HG03108 (cell line): ENCODE measurements around the gene ST13.
A peak's percentile ranks its signal among the peaks of the same experiment; 100 is the strongest.
"Not testable (repeated sequence)": the region's sequence is repeated elsewhere in the genome, so short reads cannot be mapped to it uniquely, and the experiment has no call there.

Experiments
- ATAC-seq: cut with Tn5 transposase; IDR thresholded peaks from one replicate; pipeline ENCODE4 v1.9.1; 2021; ENCODE audit warnings: moderate library complexity; ENCODE audit not compliant: unreplicated experiment

The ST13 gene

DNA sequence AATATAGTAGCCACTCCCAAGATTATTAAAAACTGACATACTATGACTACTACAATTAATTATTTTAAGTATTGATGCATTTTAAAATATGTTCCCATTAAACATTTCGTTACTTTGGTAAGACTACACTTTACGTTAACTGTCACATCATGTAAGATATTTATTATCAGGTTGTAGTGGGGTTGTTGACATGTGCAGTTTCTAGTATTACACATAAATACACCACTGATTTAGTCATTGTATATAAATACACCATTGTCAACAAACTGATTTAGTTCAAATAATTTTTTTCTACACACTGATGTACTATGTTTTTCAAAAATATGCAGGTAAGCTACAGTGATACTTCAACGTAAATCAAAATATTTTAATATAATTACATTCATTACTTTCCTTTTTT, 11.5 kb downstream of the ST13 start:
- no peak for ATAC-seq

DNA sequence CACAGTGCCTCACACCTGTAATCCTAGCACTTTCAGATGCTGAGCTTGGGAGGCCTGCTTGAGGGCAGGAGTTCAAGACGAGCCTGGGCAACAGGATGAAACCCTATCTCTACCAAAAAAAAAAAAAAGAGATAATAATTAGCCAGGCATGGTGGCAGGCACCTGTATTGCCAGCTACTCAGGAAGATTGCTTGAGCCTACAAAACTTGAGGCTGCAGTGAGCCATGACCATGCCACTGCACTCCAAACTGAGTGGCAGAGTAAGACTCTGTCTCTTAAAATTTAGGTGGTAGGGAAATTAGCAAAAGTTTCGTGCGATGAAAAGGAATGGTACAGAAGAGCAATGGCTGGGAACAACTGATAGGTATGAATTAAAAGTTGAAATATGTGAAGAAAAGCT, 18.0 kb downstream of the ST13 start:
- no peak for ATAC-seq

DNA sequence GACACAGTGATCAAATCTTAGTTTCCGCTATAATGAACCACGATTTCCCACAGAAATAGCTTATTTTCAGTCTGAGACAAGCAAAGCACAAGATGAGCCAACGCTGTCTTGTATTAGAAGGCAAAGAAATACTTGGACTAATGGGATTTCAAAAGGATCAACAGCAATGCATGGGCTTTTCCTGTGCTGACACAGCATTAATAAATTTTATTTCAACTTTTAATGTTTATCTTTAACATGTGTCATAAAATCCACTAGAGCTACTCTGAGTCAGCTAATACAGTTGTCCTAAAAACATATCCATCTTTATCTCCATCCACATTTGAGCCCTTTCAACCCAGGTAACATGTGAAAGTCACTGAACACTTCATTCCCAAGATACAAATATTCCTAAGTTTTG, 21.8 kb downstream of the ST13 start:
- no peak for ATAC-seq

DNA sequence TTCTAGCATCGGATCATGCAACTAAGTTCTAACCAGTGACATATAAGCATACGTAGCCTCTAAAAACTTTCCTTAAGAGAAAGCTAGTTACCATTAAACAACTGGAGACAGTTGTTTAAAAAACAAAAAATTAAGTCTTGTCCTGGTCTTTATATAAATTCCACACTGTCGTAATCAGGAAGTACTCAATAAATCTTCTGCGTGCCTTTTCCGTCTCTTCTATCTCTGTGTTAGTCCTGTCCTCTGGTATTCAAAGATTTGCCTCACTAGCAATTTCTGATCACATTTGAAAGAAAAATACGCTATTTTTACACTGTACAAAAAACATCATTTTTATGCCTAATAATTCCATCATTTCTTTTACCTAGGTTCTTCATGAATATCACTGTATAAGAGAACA, 27.3 kb downstream of the ST13 start:
- ATAC-seq = no peak

DNA sequence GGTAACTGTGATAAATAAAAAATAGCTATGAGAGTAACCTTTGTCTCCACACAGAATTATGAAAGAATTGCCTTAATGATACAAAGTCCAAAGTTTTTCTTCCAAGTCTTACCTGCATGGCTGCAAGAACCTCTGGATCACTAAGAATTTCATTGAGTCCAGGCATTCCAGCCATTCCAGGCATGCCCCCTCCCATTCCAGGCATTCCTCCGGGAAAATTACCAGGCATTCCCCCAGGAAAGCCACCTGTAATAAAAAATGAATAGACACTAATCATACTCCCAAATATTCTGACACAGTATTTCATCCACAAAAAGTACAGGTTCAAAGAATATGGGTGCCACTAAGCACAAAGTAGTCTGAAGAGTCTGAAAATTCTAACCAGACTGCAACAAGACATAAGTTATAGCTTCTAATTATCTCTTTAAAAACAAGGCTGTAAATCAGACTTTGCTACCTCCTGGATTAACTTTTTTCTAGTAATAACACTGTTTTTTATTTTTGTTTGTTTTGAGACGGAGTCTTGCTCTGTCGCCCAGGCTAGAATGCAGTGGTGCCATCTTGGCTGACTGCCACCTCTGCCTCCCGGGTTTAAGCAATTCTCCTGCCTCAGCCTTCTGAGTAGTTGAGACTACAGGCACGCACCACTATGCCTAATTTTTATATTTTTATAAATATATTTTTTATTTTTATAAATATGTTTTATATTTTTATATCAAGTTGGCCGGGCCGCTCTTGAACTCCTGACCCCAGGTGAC, 29.3 kb downstream of the ST13 start:
- no peak for ATAC-seq

DNA sequence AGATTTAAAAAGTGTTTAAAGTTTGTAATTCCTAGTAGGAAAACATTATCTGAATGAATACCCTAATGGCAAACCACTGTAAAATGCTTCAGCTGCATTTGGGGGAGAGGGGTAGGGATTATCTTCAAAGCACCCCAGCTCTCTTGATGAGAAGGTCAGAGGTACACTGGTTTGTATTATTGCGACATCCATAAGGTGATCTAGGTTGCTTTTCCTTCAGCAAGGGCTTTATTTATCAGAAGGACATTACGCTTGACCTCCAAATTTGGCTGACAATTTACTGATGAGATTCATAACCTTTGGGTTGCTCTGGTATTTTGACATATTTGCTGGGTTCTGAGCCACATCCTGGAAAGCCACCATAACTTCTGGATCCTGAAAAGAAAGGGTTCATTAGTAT, 30.1 kb downstream of the ST13 start:
- ATAC-seq = not testable (repeated sequence)

DNA sequence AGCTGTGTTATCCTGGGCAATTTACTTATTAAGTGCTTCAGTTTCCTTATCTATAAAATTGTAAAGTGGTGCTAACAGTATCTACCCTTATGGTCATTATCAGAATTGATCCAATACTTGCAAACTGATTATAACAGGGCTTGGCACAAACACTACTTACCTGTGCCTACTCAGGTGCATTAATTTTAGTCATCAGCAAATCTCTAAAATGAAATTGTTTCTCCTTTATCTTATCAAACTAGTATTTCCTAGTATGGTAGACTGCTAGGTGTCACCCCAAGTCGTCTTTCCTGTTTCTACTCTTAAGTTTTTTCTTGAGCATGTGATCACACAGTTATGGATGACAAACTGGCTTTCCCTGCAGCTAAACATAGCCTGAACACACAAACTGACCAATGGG, 33.0 kb downstream of the ST13 start:
- ATAC-seq = no peak

DNA sequence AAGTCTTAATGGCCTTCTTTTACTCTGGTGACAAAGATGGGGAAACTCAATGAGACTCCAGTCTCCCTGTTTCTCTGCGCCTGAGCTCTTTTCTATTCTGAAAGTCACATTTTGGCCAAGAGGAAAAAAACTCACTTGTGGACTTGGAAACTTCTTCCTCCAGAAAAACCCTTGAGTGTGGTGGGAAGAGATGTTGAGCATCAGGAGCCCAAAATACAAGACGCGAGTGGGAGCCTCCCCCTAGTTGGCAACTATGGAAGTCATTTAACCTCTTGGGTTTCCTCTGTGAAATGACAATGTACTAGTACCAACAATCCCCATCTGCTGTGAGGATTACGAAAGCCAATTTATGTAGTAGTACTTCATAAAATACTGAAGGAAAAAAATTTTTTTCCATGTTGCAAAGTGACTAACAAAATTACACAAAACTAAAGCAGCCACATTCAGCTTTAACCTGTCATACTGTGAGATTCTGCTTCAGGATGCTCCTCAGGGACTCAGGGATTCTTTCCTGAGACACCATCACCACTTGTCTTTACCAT, 36.8 kb downstream of the ST13 start:
- no peak for ATAC-seq

DNA sequence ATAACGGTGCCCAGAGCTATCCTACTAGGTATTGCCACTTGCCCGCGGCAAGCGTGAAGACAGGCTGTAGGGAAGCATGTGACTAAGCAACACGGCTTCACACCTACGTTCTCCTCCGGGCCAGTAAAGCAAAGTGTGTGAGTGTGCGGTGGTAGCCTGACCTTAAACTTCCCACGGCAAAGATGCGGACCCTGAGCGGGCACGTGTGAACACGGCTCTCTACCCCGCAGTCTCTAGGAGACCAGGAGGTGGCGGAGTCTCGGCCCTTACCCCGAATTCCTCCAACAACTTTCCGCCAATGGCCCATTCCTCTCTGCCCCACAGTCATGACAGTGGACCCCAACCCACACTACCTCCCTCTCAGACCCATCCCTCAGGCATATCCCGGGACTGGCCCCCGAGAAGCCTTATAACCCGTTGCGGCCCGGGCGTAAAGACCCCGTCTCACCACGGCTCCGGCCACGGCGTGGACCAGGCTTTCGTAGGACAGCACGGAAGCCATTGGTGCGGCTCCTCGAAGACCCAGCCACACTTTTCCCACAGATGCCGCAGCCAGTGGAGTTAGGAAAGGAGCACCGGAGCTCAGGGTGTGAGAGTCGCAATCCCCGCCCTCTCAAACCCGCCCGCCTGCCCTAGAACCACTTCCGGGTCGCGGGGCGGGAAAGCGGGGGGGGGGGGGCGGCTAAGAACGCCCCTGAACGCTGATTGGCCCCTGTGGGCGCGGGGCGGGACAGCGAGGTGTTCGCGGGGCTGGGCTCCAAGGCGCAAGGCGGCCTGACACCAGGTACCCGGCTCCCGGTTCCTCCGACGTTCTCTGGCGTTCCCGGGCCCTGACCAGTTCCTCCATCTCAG, 37.5 kb downstream of the ST13 start, which contains the start of gene SLC25A17:
Gene SLC25A17, minus strand, starts transcription at position 600 of the 852 bp plus-strand sequence. Its CDS starts 98 bp downstream, at position 502.
- peak; percentile 73 for ATAC-seq

DNA sequence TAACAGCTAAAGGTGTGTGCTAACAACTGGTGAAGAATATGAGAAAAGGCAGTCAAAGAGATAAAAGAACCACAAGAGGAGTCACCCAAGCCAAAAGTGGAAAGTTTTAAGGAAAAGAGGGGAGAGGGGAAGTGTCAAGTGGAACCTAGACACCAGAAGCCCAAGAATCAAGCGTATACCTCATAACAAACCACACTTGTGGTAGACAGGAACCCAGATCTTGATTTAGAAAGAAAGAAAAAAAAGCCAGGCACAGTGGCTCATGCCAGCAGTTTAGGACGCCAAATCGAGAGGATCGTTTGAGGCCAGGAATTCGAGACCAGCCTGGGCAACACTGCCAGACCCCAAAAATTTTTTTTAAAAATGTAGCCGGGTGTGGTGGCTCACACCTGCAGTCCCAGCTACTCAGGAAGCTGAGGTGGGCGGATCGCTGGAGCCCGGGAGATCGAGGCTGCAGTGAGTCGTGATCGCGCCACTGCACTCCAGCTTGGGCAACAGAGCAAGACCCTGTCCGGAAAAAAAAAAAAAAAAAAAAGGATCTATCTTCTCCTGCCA, 38.2 kb downstream of the ST13 start:
- no peak for ATAC-seq

DNA sequence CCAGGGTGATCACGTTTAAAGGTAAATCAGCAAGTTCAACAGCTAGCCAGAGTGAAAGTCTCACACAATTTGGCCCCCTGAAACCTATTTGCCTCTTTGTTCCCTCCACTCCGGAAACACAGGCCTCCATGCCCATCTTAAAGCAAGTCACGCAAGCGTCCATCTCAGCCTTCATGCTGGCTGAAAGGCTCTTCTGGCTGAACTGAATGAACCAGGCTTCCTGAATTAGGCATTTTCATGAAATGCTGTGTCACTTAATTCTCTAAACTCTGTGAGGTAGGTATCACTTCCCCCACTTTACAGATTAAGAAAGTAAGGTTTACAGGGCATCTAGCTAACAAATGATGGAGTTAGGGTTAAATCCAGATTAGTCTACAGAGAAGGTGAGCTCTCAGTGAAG, 38.7 kb downstream of the ST13 start:
- ATAC-seq = no peak

DNA sequence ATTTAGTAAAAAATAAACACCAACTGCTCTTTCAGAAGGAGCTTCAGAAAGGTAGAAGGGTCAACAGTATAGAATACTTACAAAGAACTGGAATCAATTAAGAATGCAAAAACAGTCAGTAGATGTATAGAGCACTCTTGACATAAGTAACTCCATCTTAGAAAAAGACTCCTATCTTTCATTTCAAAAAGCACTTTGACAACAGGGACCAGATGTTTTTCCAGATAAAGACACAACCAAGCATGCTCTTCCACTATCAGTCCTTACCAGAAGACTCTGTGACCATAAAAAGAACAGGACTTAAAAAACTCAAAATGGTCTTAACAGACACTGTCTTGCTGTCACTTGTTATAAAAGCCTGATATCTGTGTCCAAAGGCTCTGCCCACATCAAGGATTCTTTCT, 42.5 kb downstream of the ST13 start:
- ATAC-seq = no peak

DNA sequence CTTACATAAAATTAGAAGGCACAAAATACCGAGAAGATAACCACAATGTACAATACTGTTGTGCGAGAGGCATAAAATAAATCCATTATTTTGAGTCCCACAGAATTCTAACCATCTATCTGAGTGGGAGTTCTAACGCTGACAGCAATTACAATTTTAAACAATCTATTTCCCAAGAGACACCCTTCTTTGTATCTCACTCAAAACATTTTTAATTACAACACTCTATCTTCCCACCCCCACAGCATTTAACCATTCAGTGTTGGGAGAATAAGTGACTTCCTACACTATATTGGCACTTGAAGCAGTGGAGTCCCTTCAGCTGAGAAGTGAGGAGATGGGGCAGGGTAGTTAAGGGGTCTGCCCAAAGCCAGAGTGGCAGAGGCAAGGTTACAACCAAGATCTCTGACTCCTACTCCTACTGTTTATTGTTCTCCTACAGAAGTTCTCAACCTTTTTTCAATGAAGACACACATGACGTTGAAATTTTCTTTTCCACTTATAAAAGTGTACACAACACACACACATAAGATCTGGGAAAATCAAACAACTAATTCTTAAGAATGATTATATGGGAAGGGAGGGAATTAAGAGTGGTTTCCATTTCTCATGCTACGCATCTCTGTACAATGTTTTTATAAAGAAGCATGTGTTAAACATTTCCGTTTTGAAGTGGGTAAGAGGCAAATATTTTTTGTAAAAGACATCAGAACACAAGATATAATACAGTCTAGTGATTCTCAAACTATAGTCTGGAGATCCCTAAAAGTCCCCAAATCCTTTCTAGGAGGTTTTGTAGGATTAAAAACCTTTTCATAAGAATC, 48.2 kb downstream of the ST13 start:
- ATAC-seq = no peak

DNA sequence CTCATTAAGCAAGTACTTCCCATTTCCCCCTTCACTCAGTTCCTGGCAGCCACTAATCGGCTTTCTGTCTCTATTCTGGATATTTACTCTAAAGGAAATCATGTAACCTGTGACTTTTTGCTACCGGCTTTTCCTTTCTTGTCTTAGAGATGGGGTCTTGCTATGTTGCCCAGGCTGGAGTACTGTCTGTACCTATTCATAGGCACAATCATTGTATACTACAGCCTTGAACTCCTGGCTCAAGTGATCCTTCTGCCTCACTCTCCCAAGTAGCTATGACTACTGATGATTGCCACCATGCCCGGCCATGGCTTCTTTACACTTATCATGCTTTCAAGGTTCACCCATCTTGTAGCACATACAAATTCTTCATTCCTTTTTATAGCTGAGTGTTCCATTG, 49.7 kb downstream of the ST13 start:
- ATAC-seq = no peak

DNA sequence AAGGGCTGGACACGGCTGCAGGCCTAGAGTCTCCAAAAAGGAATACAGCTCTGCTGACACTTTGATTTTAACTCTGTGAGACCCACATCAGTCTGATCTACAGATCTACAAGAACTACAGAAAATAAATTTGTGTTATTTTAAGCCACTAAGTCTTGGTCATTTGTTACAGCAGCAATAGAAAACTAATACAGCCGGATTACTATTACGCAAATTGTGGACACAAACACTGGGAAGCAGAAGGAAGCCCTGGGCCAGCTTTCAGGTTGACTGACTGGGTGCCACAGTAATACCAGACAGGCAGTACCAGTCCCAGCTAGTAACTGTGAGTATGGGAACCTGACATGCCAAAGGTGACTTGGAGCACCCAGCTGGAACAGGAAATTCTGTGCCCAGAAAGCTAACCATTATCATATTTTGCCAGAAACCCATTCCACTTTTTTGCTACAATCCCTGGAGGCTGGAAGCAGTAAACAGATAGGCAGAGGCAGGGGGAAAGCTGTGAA, 50.7 kb downstream of the ST13 start:
- no peak for ATAC-seq

DNA sequence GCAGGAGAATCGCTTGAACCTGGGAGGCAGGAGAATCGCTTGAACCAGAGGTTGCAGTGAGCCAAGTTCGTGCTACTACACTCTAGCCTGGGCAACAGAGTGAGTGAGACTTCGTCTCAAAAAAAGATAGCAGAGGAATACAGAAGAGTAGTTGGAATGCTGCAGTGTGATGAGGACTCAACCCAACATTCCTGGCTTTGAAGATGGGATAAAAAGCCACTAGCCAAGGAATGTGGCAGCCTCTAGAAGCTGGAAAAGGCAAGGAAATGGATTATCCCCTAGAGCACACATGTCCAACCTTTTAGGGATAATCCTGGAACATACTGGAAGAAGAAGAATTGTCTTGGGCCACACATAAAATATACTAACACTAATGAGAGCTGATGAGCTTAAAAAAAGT, 51.2 kb downstream of the ST13 start:
- ATAC-seq = no peak

DNA sequence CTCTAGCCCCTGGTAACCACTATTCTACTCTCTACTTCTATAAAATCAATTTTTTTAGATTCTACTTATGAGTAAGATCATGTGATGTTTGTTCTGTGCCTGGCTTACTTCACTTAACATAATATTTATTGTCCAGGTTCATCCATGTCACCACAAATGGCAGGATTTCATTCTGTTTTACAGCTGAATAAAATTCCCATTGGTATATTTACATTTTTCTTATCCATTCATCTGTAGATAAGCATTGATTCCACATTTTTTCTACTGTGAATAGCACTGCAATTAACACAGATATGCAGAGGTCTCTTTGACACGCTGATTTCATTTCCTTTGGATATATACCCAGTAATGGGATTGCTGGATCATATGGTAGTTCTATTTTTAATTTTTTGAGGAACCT, 53.1 kb downstream of the ST13 start:
- ATAC-seq = no peak

DNA sequence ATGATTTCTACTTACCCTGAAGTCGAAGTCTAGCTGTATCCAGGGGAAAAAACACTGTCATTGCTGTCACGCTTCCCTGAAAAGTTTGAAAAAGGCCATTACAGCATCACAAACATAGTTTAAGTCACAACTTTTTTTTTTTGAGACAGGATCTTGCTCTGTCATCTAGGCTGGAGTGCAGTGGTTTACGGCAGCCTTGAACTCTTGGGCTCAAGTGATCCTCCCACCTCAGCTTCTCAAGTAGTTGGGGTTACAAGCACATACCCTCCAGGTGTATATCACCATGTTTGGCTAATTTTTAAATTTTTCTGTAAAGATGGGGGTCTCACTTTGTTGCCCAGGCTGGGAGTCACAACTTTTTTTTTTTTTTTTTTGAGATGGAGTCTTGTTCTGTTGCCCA, 57.4 kb downstream of the ST13 start:
- ATAC-seq = no peak

DNA sequence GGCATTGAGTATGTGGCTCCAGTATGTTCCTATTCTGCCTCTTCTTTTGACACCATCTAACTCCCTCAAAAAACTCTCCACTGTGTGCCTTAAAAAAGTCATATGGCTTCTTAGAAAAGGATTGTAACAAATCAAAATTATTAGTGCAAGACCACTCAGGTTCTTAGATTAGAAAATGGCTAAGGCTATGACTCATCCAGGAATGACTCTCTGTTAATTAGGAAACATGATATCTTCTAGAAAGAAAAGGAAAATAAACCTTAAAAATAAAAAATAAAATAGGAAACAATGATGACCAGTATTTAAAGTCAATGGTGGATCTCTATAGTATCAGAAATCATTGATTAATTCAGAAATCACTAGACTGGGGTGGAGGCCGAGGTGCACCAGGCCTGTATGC, 59.0 kb downstream of the ST13 start:
- ATAC-seq = no peak

DNA sequence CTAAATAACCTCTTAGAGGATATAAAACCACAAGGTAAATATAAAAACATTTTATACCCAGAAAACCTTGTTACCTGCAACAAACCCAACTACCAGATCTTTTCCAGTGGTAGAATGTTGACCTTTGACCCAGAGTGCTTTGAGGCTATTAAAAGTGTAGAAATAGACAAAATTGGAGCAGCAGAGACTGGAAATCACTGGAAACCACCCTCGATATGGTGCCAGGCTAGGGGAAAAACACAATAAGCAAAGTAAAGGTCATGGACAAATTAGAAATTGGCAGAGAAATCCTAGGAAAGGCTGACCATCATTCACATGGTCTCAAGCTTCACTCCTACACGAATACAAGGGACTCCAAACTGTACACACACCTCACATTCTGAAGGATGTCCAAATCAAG, 64.0 kb downstream of the ST13 start:
- no peak for ATAC-seq

DNA sequence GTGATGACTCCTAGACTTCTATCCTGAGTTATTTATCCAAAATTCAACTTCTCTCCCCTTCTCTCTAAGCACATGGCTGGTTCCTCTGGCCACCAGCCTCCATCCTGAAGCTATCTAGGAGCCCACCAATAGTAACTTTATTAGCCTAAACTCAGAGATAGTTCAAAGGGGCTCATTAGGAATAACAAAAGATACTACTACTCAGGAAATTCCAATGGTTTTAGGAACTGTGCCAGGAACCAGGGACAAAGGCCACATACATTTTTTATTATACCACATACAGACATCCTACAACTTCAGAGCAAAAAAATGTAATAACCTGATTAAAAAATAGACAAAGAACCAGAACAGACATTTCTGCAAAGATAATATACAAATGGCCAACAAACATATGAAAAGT, 65.2 kb downstream of the ST13 start:
- no peak for ATAC-seq
